ENCODE results near the gene COL28A1. TPM values are rescaled to one million over a fixed set of nuclear protein-coding genes. Genes with fewer than 3 reads are reported as not detected.
A peak's percentile ranks its signal among the peaks of the same experiment; 100 is the strongest.

Gene COL28A1
- polyA plus RNA-seq, 1 donor (not counting 4 experiments of a cell fraction or from before 2014, with no cell fraction given) = 0.13 TPM

GRCh38 chr7:7417414-7417813 lies 118.3 kb downstream of the COL28A1 start:
- Histone ChIP-seq H2AFZ (ENCODE audit: control insufficient read depth, low read length) (no peak overlapping the region), H3K9me1 (ENCODE audit: control insufficient read depth, extremely low read depth, insufficient read depth, low read length) (no peaks in the 10 kb centered on the region), H3K79me2 (ENCODE audit: control insufficient read depth, insufficient read depth, low read length) (no peaks in the 10 kb centered on the region), H3K4me3 (ENCODE audit: control insufficient read depth in 2 of 3, extremely low read depth in 1 of 3, insufficient read depth in 2 of 3, low read depth in 1 of 3, low read length in 3 of 3) (no peak overlapping the region), H3K9me3 (ENCODE audit: control insufficient read depth, low read depth, low read length) (no peaks in the 10 kb centered on the region), H4K20me1 (ENCODE audit: control insufficient read depth, extremely low read depth, insufficient read depth, low read length) (no peaks in the 10 kb centered on the region), H3K36me3 (ENCODE audit: control insufficient read depth in 2 of 2, extremely low read depth in 1 of 2, insufficient read depth in 2 of 2, low read length in 2 of 2) (no peaks in the 10 kb centered on the region), H3K27ac (ENCODE audit: control insufficient read depth, insufficient read depth, low read length) (no peak overlapping the region), H3K4me1 (ENCODE audit: control insufficient read depth, extremely low read depth, insufficient read depth, low read length) (peaks cover 9% of the 10 kb centered on the region), H3K27me3 (ENCODE audit: control insufficient read depth, extremely low read depth, insufficient read depth, low read length) (no peaks in the 10 kb centered on the region), H3K4me2 (ENCODE audit: control insufficient read depth, extremely low read depth, insufficient read depth, low read depth, low read length) (no peak overlapping the region), H3K9ac (ENCODE audit: control insufficient read depth, extremely low read depth, insufficient read depth, low read length) (no peak overlapping the region)
- TF ChIP-seq CTCF (optimal IDR thresholded peaks at IDR 0.05 in 1 of 3, IDR thresholded peaks at IDR 0.05 in 1 of 3, conservative IDR thresholded peaks at IDR 0.05 in 1 of 3; ENCODE audit: extremely low read depth in 1 of 3, insufficient read depth in 2 of 3, low read length in 3 of 3) (no peak), EZH2 (IDR thresholded peaks at IDR 0.05; ENCODE audit: low read length) (no peak)
- dilution Hi-C loops (cut with MboI; ENCODE audit: extremely low pct_ligation_motif_present, low sequenced_read_pairs) = no loop called here
- FAIRE-seq (no peak), DNase-seq (ENCODE audit: low read depth, low spot score) (no peak)

GRCh38 chr7:7416031-7416858 lies 119.4 kb downstream of the COL28A1 start:
- H3K79me2 ChIP-seq (ENCODE audit: control insufficient read depth, insufficient read depth, low read length) = no peaks in the 10 kb centered on the region
- no peaks in the 10 kb centered on the region for H4K20me1 ChIP-seq (ENCODE audit: control insufficient read depth, extremely low read depth, insufficient read depth, low read length)
- no peaks in the 10 kb centered on the region for H3K36me3 ChIP-seq (ENCODE audit: control insufficient read depth in 2 of 2, extremely low read depth in 1 of 2, insufficient read depth in 2 of 2, low read length in 2 of 2)
- peaks cover 9% of the 10 kb centered on the region for H3K4me1 ChIP-seq (ENCODE audit: control insufficient read depth, extremely low read depth, insufficient read depth, low read length)
- TF ChIP-seq CTCF (optimal IDR thresholded peaks at IDR 0.05 in 1 of 3, IDR thresholded peaks at IDR 0.05 in 1 of 3, conservative IDR thresholded peaks at IDR 0.05 in 1 of 3; ENCODE audit: extremely low read depth in 1 of 3, insufficient read depth in 2 of 3, low read length in 3 of 3) (no peak), EZH2 (IDR thresholded peaks at IDR 0.05; ENCODE audit: low read length) (no peak)
- no peak overlapping the region for H2AFZ ChIP-seq (ENCODE audit: control insufficient read depth, low read length)
- dilution Hi-C loops (cut with MboI; ENCODE audit: extremely low pct_ligation_motif_present, low sequenced_read_pairs) = no loop called here
- peak overlapping the region; percentile 59 for H3K4me2 ChIP-seq (ENCODE audit: control insufficient read depth, extremely low read depth, insufficient read depth, low read depth, low read length)
- H3K27me3 ChIP-seq (ENCODE audit: control insufficient read depth, extremely low read depth, insufficient read depth, low read length) = no peaks in the 10 kb centered on the region
- H3K9ac ChIP-seq (ENCODE audit: control insufficient read depth, extremely low read depth, insufficient read depth, low read length) = no peak overlapping the region
- no peaks in the 10 kb centered on the region for H3K9me3 ChIP-seq (ENCODE audit: control insufficient read depth, low read depth, low read length)
- FAIRE-seq (peak; percentile 96), DNase-seq (ENCODE audit: low read depth, low spot score) (peak; percentile 81)
- H3K27ac ChIP-seq (ENCODE audit: control insufficient read depth, insufficient read depth, low read length) = peak overlapping the region; percentile 4
- H3K9me1 ChIP-seq (ENCODE audit: control insufficient read depth, extremely low read depth, insufficient read depth, low read length) = no peaks in the 10 kb centered on the region
- no peak overlapping the region for H3K4me3 ChIP-seq (ENCODE audit: control insufficient read depth in 2 of 3, extremely low read depth in 1 of 3, insufficient read depth in 2 of 3, low read depth in 1 of 3, low read length in 3 of 3)
